Karpas-422 (cell line): ENCODE results near the gene FKBP1A. TPM values are rescaled to one million over a fixed set of nuclear protein-coding genes. Genes with fewer than 3 reads are reported as not detected.
"Not testable (repeated sequence)": the region's sequence is repeated elsewhere in the genome, so short reads cannot be mapped to it uniquely, and the experiment has no call there.

ENCODE experiments used
- DNase-seq: peaks from one replicate; pipeline ENCODE4 v3.0.0-alpha.2; 2015
- H2AFZ ChIP-seq: fragments of 200-600 bp; sonication (generic); 2 replicates; pipeline ENCODE4 v1.6.1; 2014; ENCODE audit warnings: antibody characterized with exemption, low read length, mixed read lengths
- H3K27ac ChIP-seq: fragments of 200-600 bp; sonication (generic); 2 replicates; pipeline ENCODE4 v1.5.1; 2014; ENCODE audit warnings: mild to moderate bottlenecking, low read length, moderate library complexity
- H3K27me3 ChIP-seq: fragments of 200-600 bp; sonication (generic); 2 replicates; pipeline ENCODE4 v1.6.1; 2014; ENCODE audit warnings: low read length, mixed read lengths
- H3K36me3 ChIP-seq: fragments of 200-600 bp; sonication (generic); 2 replicates; pipeline ENCODE4 v1.6.1; 2014; ENCODE audit warnings: low read length, mixed read lengths; ENCODE audit not compliant: insufficient read depth
- H3K4me1 ChIP-seq: fragments of 200-600 bp; sonication (generic); 2 replicates; pipeline ENCODE4 v1.6.1; 2014; ENCODE audit warnings: mild to moderate bottlenecking, low read length, mixed read lengths
- H3K4me2 ChIP-seq: fragments of 200-600 bp; sonication (generic); 2 replicates; pipeline ENCODE4 v1.6.1; 2014; ENCODE audit warnings: low read length, low read depth, mild to moderate bottlenecking; ENCODE audit not compliant: poor library complexity, severe bottlenecking
- H3K4me3 ChIP-seq: fragments of 200-600 bp; sonication (generic); 2 replicates; pipeline ENCODE4 v1.5.1; 2014; ENCODE audit warnings: mild to moderate bottlenecking, antibody characterized with exemption, low read length, mixed read lengths
- H3K79me2 ChIP-seq: fragments of 200-600 bp; sonication (generic); 2 replicates; pipeline ENCODE4 v1.6.1; 2014; ENCODE audit warnings: mild to moderate bottlenecking, low read length, mixed read lengths
- H3K9ac ChIP-seq: fragments of 200-600 bp; sonication (generic); 2 replicates; pipeline ENCODE4 v1.6.0; 2014; ENCODE audit warnings: low read length
- H3K9me2 ChIP-seq: fragments of 200-600 bp; sonication (generic), shearing (Covaris generic); replicated peaks from 2 replicates; pipeline ENCODE4 v1.6.0; 2014; ENCODE audit warnings: mild to moderate bottlenecking, low read length, moderate library complexity; ENCODE audit not compliant: insufficient read depth
- H3K9me3 ChIP-seq: fragments of 300-700, 200-600 bp; sonication (generic); 2 replicates; pipeline ENCODE4 v1.6.1; 2014; ENCODE audit warnings: low read length, mixed read lengths
- H4K20me1 ChIP-seq: fragments of 200-600 bp; sonication (generic); 2 replicates; pipeline ENCODE4 v1.6.1; 2014; ENCODE audit warnings: mild to moderate bottlenecking, antibody characterized with exemption, low read length, low read depth; ENCODE audit not compliant: insufficient read depth
- total RNA-seq: library from RNA; depleted of rRNA; stranded (reverse); fragments of >200 nt; shearing (Covaris generic); gene quantifications from 2 replicates; pipeline ENCODE4 v1.2.3, GENCODE V29; 2014; ENCODE audit warnings: low replicate concordance

FKBP1A gene
- total RNA-seq, 1 experiment from 2014 or later: 187 TPM

GRCh38 chr20:1343446-1344124, 49.3 kb downstream of the FKBP1A start:
- not testable (repeated sequence) for DNase-seq, H3K9me2 ChIP-seq, H3K4me2 ChIP-seq, H3K9ac ChIP-seq, H2AFZ ChIP-seq, H3K27me3 ChIP-seq, H3K27ac ChIP-seq, H3K9me3 ChIP-seq, H4K20me1 ChIP-seq, H3K4me1 ChIP-seq, H3K4me3 ChIP-seq, H3K36me3 ChIP-seq
- peaks cover 40% of the 10 kb centered on the region for H3K79me2 ChIP-seq

- no peak for DNase-seq
- Histone ChIP-seq H2AFZ (no peak overlapping the region), H3K27ac (no peak overlapping the region), H3K9ac (no peak overlapping the region), H3K4me2 (no peak overlapping the region), H4K20me1 (no peaks in the 10 kb centered on the region), H3K27me3 (no peaks in the 10 kb centered on the region), H3K9me3 (peaks cover 6% of the 10 kb centered on the region; the same call in 1 of the 2 replicates), H3K79me2 (peaks cover 25% of the 10 kb centered on the region), H3K9me2 (no peaks in the 10 kb centered on the region), H3K4me1 (no peaks in the 10 kb centered on the region), H3K4me3 (no peak overlapping the region), H3K36me3 (peaks cover 5% of the 10 kb centered on the region; the same call in 1 of the 2 replicates)
Observed at GRCh38 chr20:1341561-1342265, 51.1 kb downstream of the FKBP1A start.

- no peak overlapping the region for H3K27ac ChIP-seq
- no peak overlapping the region for H3K4me2 ChIP-seq
- no peak overlapping the region for H2AFZ ChIP-seq
Observed at GRCh38 chr20:1338801-1339200, 54.1 kb downstream of the FKBP1A start.

GRCh38 chr20:1338096-1338495, 54.8 kb downstream of the FKBP1A start:
- Histone ChIP-seq H3K9ac (no peak overlapping the region), H3K79me2 (peaks cover 26% of the 10 kb centered on the region), H3K27ac (no peak overlapping the region), H3K4me2 (no peak overlapping the region), H3K4me1 (no peaks in the 10 kb centered on the region), H3K36me3 (0 out of 2 replicates have a peak, but pooled peaks cover 4% of the 10 kb centered on the region), H3K27me3 (no peaks in the 10 kb centered on the region), H3K9me2 (no peaks in the 10 kb centered on the region), H2AFZ (no peak overlapping the region), H3K9me3 (no peaks in the 10 kb centered on the region), H4K20me1 (no peaks in the 10 kb centered on the region; the same call in 1 of the 2 replicates), H3K4me3 (no peak overlapping the region)
- DNase-seq: no peak

More at GRCh38 chr20:1338801-1339200, 54.1 kb downstream of the FKBP1A start:
- H4K20me1 ChIP-seq: no peaks in the 10 kb centered on the region; the same call in 1 of the 2 replicates
- DNase-seq: no peak
- no peaks in the 10 kb centered on the region for H3K9me3 ChIP-seq
- H3K79me2 ChIP-seq: peaks cover 19% of the 10 kb centered on the region
- H3K4me1 ChIP-seq: no peaks in the 10 kb centered on the region
- no peak overlapping the region for H3K9ac ChIP-seq
- H3K27me3 ChIP-seq: no peaks in the 10 kb centered on the region
- H3K4me3 ChIP-seq: no peak overlapping the region
- no peaks in the 10 kb centered on the region for H3K9me2 ChIP-seq
- H3K36me3 ChIP-seq: no peaks in the 10 kb centered on the region

- Histone ChIP-seq H3K27me3 (no peaks in the 10 kb centered on the region), H3K9me2 (no peaks in the 10 kb centered on the region), H3K27ac (no peak overlapping the region), H3K4me2 (no peak overlapping the region), H2AFZ (no peak overlapping the region), H3K4me1 (no peaks in the 10 kb centered on the region), H3K9ac (no peak overlapping the region), H3K4me3 (no peak overlapping the region), H3K79me2 (peaks cover 32% of the 10 kb centered on the region), H3K9me3 (no peaks in the 10 kb centered on the region), H4K20me1 (no peaks in the 10 kb centered on the region; the same call in 1 of the 2 replicates), H3K36me3 (0 out of 2 replicates have a peak, but pooled peaks cover 8% of the 10 kb centered on the region)
- DNase-seq: no peak
Observed at GRCh38 chr20:1337441-1337840, 55.4 kb downstream of the FKBP1A start.

DNA sequence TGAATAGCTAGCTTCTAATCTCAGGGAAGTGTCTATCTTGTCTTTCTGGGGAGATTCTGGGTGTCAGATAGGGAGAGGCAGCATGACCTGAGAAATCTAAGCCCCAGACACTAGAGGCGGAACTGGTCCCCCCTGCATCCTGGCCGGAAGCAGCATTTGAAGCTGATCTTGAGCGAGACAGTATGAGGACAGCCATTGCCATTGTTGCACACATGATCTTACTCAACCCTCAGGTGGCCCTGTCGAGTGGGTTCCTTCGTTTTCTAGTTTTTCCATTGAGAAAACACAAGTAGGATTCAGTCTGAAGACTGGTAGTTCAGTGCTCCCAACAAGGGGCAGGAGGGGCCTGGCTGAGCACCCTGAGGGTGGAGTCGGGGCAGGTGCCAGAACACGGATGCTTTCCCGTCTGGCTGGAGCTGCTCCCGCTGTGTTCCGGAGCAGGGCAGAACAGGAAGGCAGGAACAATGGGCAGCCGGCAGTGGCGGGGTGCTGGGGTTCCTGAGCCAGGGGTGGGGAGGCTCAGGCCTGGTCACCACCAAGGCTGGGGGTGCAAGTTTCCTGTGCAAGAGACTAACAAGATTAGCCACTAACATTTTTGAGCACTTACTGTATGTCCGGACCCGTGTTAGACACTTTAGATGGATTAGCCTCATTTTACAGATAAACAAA, 56.0 kb downstream of the FKBP1A start:
- no peak overlapping the region for H3K4me2 ChIP-seq
- no peak overlapping the region for H3K27ac ChIP-seq
- H3K36me3 ChIP-seq: 0 out of 2 replicates have a peak, but pooled peaks cover 10% of the 10 kb centered on the region
- H3K79me2 ChIP-seq: peaks cover 38% of the 10 kb centered on the region
- no peak overlapping the region for H3K9ac ChIP-seq
- H3K4me1 ChIP-seq: no peaks in the 10 kb centered on the region
- no peaks in the 10 kb centered on the region for H3K27me3 ChIP-seq
- no peak for DNase-seq
- H3K9me3 ChIP-seq: no peaks in the 10 kb centered on the region
- no peaks in the 10 kb centered on the region for H3K9me2 ChIP-seq
- H4K20me1 ChIP-seq: no peaks in the 10 kb centered on the region; the same call in 1 of the 2 replicates
- no peak overlapping the region for H3K4me3 ChIP-seq
- no peak overlapping the region for H2AFZ ChIP-seq

DNA sequence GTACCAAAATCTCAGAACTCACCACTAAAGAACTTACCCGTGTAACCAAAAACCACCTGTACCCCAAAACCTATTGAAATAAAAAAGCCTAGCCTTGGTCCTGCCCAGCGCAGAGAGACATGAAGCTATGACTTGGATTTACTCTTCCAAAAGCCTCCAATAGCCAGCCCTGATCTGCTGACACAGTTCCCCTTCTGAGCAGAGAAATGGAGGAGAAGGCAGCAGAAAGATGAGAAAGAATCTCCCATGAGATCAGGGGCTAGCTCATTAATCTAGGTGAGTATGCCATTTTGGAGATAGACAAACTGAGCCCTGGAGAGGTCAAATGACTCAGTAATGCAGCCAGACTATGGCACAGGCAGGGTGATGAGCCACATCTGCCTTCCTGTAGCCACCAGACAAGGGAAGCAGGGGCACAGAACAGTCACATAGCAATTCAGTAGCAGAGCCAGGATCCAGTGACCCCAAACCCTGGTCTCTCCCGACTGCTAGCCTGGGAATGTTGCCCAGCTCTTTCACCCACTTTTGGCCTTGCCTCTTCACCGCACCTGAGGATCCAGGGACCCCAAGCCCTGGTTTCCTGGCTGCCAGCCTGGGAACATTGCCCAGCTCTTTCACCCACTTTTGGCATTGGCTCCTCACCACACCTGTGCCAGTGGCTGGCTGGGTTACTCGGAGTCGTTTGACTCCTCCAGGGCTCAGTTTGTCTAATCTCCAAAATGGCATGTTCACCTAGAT, 56.7 kb downstream of the FKBP1A start:
- Histone ChIP-seq H3K27me3 (no peaks in the 10 kb centered on the region), H3K4me1 (no peaks in the 10 kb centered on the region), H3K79me2 (peaks cover 42% of the 10 kb centered on the region), H3K9me2 (no peaks in the 10 kb centered on the region), H3K9ac (no peak overlapping the region), H3K4me2 (no peak overlapping the region), H3K9me3 (no peaks in the 10 kb centered on the region), H3K36me3 (0 out of 2 replicates have a peak, but pooled peaks cover 10% of the 10 kb centered on the region), H4K20me1 (no peaks in the 10 kb centered on the region; the same call in 1 of the 2 replicates), H3K4me3 (no peak overlapping the region), H3K27ac (no peak overlapping the region), H2AFZ (no peak overlapping the region)
- DNase-seq: no peak
